CD4-positive, CD25-positive, alpha-beta regulatory T cell (primary cell): Measurements from ENCODE around the gene PA2G4. TPM values are rescaled to one million over a fixed set of nuclear protein-coding genes. Genes with fewer than 3 reads are reported as not detected.

ENCODE experiments used
- ATAC-seq, 2 donors: fragments of 150-1000 bp; cut with Tn5 transposase; one replicate each; pipeline ENCODE4 v1.10.0; 2021; ENCODE audit warnings: low read depth in 2 of 2, moderate number of reproducible peaks in 2 of 2, moderate library complexity in 1 of 2
- DNase-seq, 3 donors: peaks; one replicate each; pipeline versions ENCODE4 v3.0.0 to v3.0.0-alpha.2; 2012 to 2022; ENCODE audit warnings: mixed read lengths in 1 of 3
- H3K27ac ChIP-seq: one replicate; pipeline ENCODE4 v1.7.0; 2013; ENCODE audit warnings: mild to moderate bottlenecking, low read length; ENCODE audit not compliant: insufficient read depth, poor library complexity, severe bottlenecking
- H3K27me3 ChIP-seq: one replicate; pipeline ENCODE4 v1.7.0; 2013; ENCODE audit warnings: low read length; ENCODE audit not compliant: control insufficient read depth, insufficient read depth
- H3K36me3 ChIP-seq: one replicate; pipeline ENCODE4 v1.7.0; 2013; ENCODE audit warnings: mild to moderate bottlenecking, low read length, moderate library complexity; ENCODE audit not compliant: control insufficient read depth, insufficient read depth
- H3K4me1 ChIP-seq: 2 replicates; pipeline ENCODE4 v1.7.0; 2013; ENCODE audit warnings: mild to moderate bottlenecking, low read length; ENCODE audit not compliant: insufficient read depth, control insufficient read depth, poor library complexity, severe bottlenecking
- H3K4me3 ChIP-seq: one replicate; pipeline ENCODE4 v1.7.0; 2013; ENCODE audit warnings: low read depth, mild to moderate bottlenecking, low read length, moderate library complexity
- H3K9me3 ChIP-seq, 2 experiments: 1 replicate in 1 of 2; 2 replicates in 1 of 2; pipeline ENCODE4 v1.7.0; 2013; ENCODE audit warnings: low read length in 2 of 2, mild to moderate bottlenecking in 1 of 2, moderate library complexity in 1 of 2; ENCODE audit not compliant: control insufficient read depth in 2 of 2
- H3K27ac Mint-ChIP-seq, 3 donors: one replicate each; pipeline ENCODE4 v1.8.0; 2020 to 2022; ENCODE audit warnings: mild to moderate bottlenecking in 3 of 3, mixed read lengths in 3 of 3, moderate library complexity in 2 of 3
- H3K27me3 Mint-ChIP-seq: one replicate; pipeline ENCODE4 v1.8.0; 2022; ENCODE audit warnings: mild to moderate bottlenecking, mixed read lengths
- H3K36me3 Mint-ChIP-seq: one replicate; pipeline ENCODE4 v1.8.0; 2020; ENCODE audit warnings: mixed read lengths
- H3K4me1 Mint-ChIP-seq, 4 donors: one replicate each; pipeline ENCODE4 v1.8.0; 2020 to 2022; ENCODE audit warnings: mixed read lengths in 4 of 4, mild to moderate bottlenecking in 1 of 4
- H3K4me3 Mint-ChIP-seq, 4 donors: one replicate each; pipeline ENCODE4 v1.8.0; 2020 to 2022; ENCODE audit warnings: mild to moderate bottlenecking in 4 of 4, mixed read lengths in 4 of 4, moderate library complexity in 3 of 4
- H3K9me3 Mint-ChIP-seq, 7 donors: one replicate each; pipeline ENCODE4 v1.8.0; 2020 to 2022; ENCODE audit warnings: mixed read lengths in 7 of 7, mild to moderate bottlenecking in 3 of 7, moderate library complexity in 2 of 7
- polyA plus RNA-seq, 4 donors: library from polyadenylated mRNA; unstranded; fragments of 300-500 nt; fragmentation: Illumina TruSeq; gene quantifications; one replicate each; pipeline ENCODE4 v1.2.3, GENCODE V29; 2021
- total RNA-seq: library from RNA; stranded (reverse); gene quantifications from one replicate; pipeline ENCODE4 v1.2.3, GENCODE V29; 2022

The PA2G4 gene
- total and polyA plus RNA-seq, 5 donors from 2014 or later = 63.8 to 203 (median 196) TPM

- H3K4me1 Mint-ChIP-seq = peaks cover 12 to 45% (median 19%) of the 10 kb centered on the region in 4 donors
- H3K4me3 ChIP-seq = peak overlapping the region; percentile 83
- peak overlapping the region; percentile 96 for H3K27ac ChIP-seq
- H3K4me3 Mint-ChIP-seq = peak overlapping the region; percentile 93 to 96 (median 94)
- peak overlapping the region; percentile 97 to 100 (median 99) for H3K27ac Mint-ChIP-seq
- no peaks in the 10 kb centered on the region for H3K36me3 ChIP-seq
- no peaks in the 10 kb centered on the region for H3K36me3 Mint-ChIP-seq
- no peaks in the 10 kb centered on the region for H3K27me3 ChIP-seq
- H3K4me1 ChIP-seq = peaks cover 25% of the 10 kb centered on the region
- H3K9me3 Mint-ChIP-seq = no peaks in the 10 kb centered on the region
- DNase-seq = peak; percentile 49 to 86 (median 73)
- H3K27me3 Mint-ChIP-seq = peaks cover 4% of the 10 kb centered on the region
- H3K9me3 ChIP-seq = no peaks in the 10 kb centered on the region
- peak; percentile 64 to 69 for ATAC-seq
Observed at GRCh38 chr12:56151672-56152131, 47.3 kb downstream of the PA2G4 start.

GRCh38 chr12:56152132-56152755, 47.9 kb downstream of the PA2G4 start, which contains the start of gene MYL6B:
Gene MYL6B, plus strand, starts transcription at chr12:56152587. Its CDS starts 1,332 bp downstream, at chr12:56153919.
- H3K9me3 Mint-ChIP-seq = no peaks in the 10 kb centered on the region
- Histone ChIP-seq H3K27me3 (no peaks in the 10 kb centered on the region), H3K9me3 (no peaks in the 10 kb centered on the region), H3K4me1 (peaks cover 30% of the 10 kb centered on the region), H3K4me3 (peak within 1 kb of the TSS; percentile 83), H3K36me3 (no peaks in the 10 kb centered on the region), H3K27ac (peak within 1 kb of the TSS; percentile 96)
- ATAC-seq = peak; percentile 94
- H3K36me3 Mint-ChIP-seq = no peaks in the 10 kb centered on the region
- peak; percentile 89 to 97 (median 90) for DNase-seq
- peak within 1 kb of the TSS; percentile 93 to 96 (median 94) for H3K4me3 Mint-ChIP-seq
- peak within 1 kb of the TSS; percentile 97 to 100 (median 99) for H3K27ac Mint-ChIP-seq
- peaks cover 11 to 46% (median 19%) of the 10 kb centered on the region in 4 donors for H3K4me1 Mint-ChIP-seq
- H3K27me3 Mint-ChIP-seq = peaks cover 4% of the 10 kb centered on the region

- H3K27me3 Mint-ChIP-seq = peaks cover 4% of the 10 kb centered on the region
- H3K4me1 ChIP-seq = peaks cover 36% of the 10 kb centered on the region
- H3K27ac ChIP-seq = peak overlapping the region; percentile 96
- H3K27me3 ChIP-seq = no peaks in the 10 kb centered on the region
- H3K27ac Mint-ChIP-seq = peak overlapping the region; percentile 56 to 97 (median 62)
- H3K4me3 ChIP-seq = peak overlapping the region; percentile 46
- H3K4me1 Mint-ChIP-seq = peaks cover 13 to 52% (median 22%) of the 10 kb centered on the region in 4 donors
- H3K9me3 Mint-ChIP-seq = no peaks in the 10 kb centered on the region
- no peak for DNase-seq
- H3K36me3 ChIP-seq = no peaks in the 10 kb centered on the region
- no peaks in the 10 kb centered on the region for H3K9me3 ChIP-seq
- ATAC-seq = no peak
- no peaks in the 10 kb centered on the region for H3K36me3 Mint-ChIP-seq
- H3K4me3 Mint-ChIP-seq = peak overlapping the region; percentile 93 to 96 (median 94)
Observed at GRCh38 chr12:56152756-56153677, 48.7 kb downstream of the PA2G4 start.

GRCh38 chr12:56153678-56154065, 49.3 kb downstream of the PA2G4 start:
- H3K9me3 Mint-ChIP-seq = no peaks in the 10 kb centered on the region
- peaks cover 13 to 55% (median 24%) of the 10 kb centered on the region in 4 donors for H3K4me1 Mint-ChIP-seq
- H3K27ac Mint-ChIP-seq = no peak overlapping the region

GRCh38 chr12:56154246-56154771, 50.0 kb downstream of the PA2G4 start:
- H3K36me3 Mint-ChIP-seq = no peaks in the 10 kb centered on the region
- peaks cover 14 to 61% (median 29%) of the 10 kb centered on the region in 4 donors for H3K4me1 Mint-ChIP-seq
- peaks cover 43% of the 10 kb centered on the region for H3K4me1 ChIP-seq
- no peaks in the 10 kb centered on the region for H3K36me3 ChIP-seq
- ATAC-seq = no peak
- H3K27ac Mint-ChIP-seq = peak overlapping the region in 2 of 3 donors; percentile 41 to 55
- peak overlapping the region in 3 of 4 donors; percentile 41 to 95 (median 88) for H3K4me3 Mint-ChIP-seq
- no peaks in the 10 kb centered on the region for H3K9me3 Mint-ChIP-seq
- peaks cover 4% of the 10 kb centered on the region for H3K27me3 Mint-ChIP-seq
- DNase-seq = no peak
- H3K27ac ChIP-seq = no peak overlapping the region
- no peaks in the 10 kb centered on the region for H3K9me3 ChIP-seq
- H3K4me3 ChIP-seq = no peak overlapping the region
- H3K27me3 ChIP-seq = no peaks in the 10 kb centered on the region

More at GRCh38 chr12:56153678-56154065, 49.3 kb downstream of the PA2G4 start:
- Histone ChIP-seq H3K27me3 (no peaks in the 10 kb centered on the region), H3K36me3 (no peaks in the 10 kb centered on the region), H3K9me3 (no peaks in the 10 kb centered on the region), H3K27ac (no peak overlapping the region), H3K4me3 (no peak overlapping the region), H3K4me1 (peaks cover 37% of the 10 kb centered on the region)
- no peak for DNase-seq
- ATAC-seq = no peak
- H3K36me3 Mint-ChIP-seq = no peaks in the 10 kb centered on the region
- peak overlapping the region; percentile 82 to 95 (median 93) for H3K4me3 Mint-ChIP-seq
- H3K27me3 Mint-ChIP-seq = peaks cover 4% of the 10 kb centered on the region

- Histone ChIP-seq H3K4me1 (peaks cover 48% of the 10 kb centered on the region), H3K36me3 (no peaks in the 10 kb centered on the region), H3K27me3 (no peaks in the 10 kb centered on the region), H3K9me3 (no peaks in the 10 kb centered on the region), H3K4me3 (no peak overlapping the region), H3K27ac (no peak overlapping the region)
- H3K4me3 Mint-ChIP-seq = peak overlapping the region; percentile 21 to 88 (median 61)
- no peak for ATAC-seq
- H3K27me3 Mint-ChIP-seq = peaks cover 4% of the 10 kb centered on the region
- H3K27ac Mint-ChIP-seq = peak overlapping the region in 1 of 3 donors; percentile 41
- DNase-seq = no peak
- peaks cover under 1% of the 10 kb centered on the region for H3K36me3 Mint-ChIP-seq
- peaks cover 14 to 66% (median 32%) of the 10 kb centered on the region in 4 donors for H3K4me1 Mint-ChIP-seq
- no peaks in the 10 kb centered on the region for H3K9me3 Mint-ChIP-seq
Observed at GRCh38 chr12:56154818-56155217, 50.5 kb downstream of the PA2G4 start.

GRCh38 chr12:56155256-56155845, 51.0 kb downstream of the PA2G4 start:
- Mint-ChIP-seq H3K27me3 (peaks cover 4% of the 10 kb centered on the region), H3K36me3 (peaks cover 6% of the 10 kb centered on the region), H3K4me1 (peaks cover 10 to 71% (median 38%) of the 10 kb centered on the region in 4 donors), H3K9me3 (no peaks in the 10 kb centered on the region), H3K27ac (peak overlapping the region in 1 of 3 donors; percentile 41), H3K4me3 (peak overlapping the region; percentile 59 to 88 (median 79))
- no peaks in the 10 kb centered on the region for H3K9me3 ChIP-seq
- H3K36me3 ChIP-seq = peaks cover 2% of the 10 kb centered on the region
- no peak for DNase-seq
- H3K4me1 ChIP-seq = peaks cover 53% of the 10 kb centered on the region
- ATAC-seq = no peak
- H3K27ac ChIP-seq = no peak overlapping the region
- H3K27me3 ChIP-seq = no peaks in the 10 kb centered on the region
- no peak overlapping the region for H3K4me3 ChIP-seq
